Fibroblast of mammary gland (primary cell): Measurements from ENCODE around the gene PRPSAP1.
A peak's percentile ranks its signal among the peaks of the same experiment; 100 is the strongest.

Experiments used
- DNase-seq: peaks from one replicate; pipeline ENCODE4 v3.0.0-alpha.2; 2010; ENCODE audit warnings: low read depth
- H3K4me3 ChIP-seq: 2 replicates; pipeline ENCODE4 v1.5.1; 2011; ENCODE audit warnings: low read depth, mild to moderate bottlenecking, low read length, moderate library complexity; ENCODE audit not compliant: control insufficient read depth
- TF ChIP-seq, protein P1 (sequence below): conservative IDR thresholded peaks from 2 replicates; pipeline ENCODE4 v1.5.1; 2011; ENCODE audit warnings: low read depth, low read length, inconsistent platforms; ENCODE audit not compliant: control insufficient read depth, insufficient read depth

The PRPSAP1 gene

DNA sequence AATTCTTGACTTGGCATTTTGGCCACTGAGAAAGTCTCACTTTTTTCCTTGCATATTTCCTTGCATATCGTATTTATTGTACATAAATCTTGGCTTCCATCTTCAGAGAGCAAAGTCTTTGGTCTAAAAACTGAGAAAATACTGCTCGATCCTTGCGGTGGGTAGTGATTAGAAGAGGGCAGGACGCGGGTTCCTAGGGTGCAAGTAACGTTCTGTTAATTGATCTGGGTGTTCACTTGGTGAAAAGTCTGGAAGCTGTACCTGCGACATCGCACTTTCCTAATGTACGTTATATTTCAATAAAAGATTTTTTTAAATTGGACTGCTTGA lies 89.3 kb downstream of the PRPSAP1 start:
- TF ChIP-seq, protein P1, sequence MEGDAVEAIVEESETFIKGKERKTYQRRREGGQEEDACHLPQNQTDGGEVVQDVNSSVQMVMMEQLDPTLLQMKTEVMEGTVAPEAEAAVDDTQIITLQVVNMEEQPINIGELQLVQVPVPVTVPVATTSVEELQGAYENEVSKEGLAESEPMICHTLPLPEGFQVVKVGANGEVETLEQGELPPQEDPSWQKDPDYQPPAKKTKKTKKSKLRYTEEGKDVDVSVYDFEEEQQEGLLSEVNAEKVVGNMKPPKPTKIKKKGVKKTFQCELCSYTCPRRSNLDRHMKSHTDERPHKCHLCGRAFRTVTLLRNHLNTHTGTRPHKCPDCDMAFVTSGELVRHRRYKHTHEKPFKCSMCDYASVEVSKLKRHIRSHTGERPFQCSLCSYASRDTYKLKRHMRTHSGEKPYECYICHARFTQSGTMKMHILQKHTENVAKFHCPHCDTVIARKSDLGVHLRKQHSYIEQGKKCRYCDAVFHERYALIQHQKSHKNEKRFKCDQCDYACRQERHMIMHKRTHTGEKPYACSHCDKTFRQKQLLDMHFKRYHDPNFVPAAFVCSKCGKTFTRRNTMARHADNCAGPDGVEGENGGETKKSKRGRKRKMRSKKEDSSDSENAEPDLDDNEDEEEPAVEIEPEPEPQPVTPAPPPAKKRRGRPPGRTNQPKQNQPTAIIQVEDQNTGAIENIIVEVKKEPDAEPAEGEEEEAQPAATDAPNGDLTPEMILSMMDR = no peak
- peak overlapping the region; percentile 28 for H3K4me3 ChIP-seq
- no peak for DNase-seq

DNA sequence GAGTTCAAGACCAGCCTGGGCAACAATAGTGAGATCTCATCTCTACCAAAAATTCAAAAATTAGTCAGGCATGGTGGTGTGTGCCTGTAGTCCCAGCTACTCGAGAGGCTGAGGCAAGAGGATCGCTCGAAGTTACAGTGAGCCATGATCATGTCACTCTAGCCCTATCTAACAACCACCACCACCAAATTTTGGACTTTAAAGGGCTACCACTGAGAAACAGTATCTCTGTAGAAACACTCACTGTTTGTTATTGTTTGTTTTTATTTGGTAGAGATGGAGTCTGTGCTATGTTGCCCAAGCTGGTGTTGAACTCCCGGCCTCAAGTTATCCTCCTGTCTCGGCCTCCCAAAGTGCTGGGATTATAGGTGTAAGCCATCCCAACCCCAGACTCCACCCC lies 89.8 kb downstream of the PRPSAP1 start:
- TF ChIP-seq, protein P1 = no peak
- no peak overlapping the region for H3K4me3 ChIP-seq
- no peak for DNase-seq

DNA sequence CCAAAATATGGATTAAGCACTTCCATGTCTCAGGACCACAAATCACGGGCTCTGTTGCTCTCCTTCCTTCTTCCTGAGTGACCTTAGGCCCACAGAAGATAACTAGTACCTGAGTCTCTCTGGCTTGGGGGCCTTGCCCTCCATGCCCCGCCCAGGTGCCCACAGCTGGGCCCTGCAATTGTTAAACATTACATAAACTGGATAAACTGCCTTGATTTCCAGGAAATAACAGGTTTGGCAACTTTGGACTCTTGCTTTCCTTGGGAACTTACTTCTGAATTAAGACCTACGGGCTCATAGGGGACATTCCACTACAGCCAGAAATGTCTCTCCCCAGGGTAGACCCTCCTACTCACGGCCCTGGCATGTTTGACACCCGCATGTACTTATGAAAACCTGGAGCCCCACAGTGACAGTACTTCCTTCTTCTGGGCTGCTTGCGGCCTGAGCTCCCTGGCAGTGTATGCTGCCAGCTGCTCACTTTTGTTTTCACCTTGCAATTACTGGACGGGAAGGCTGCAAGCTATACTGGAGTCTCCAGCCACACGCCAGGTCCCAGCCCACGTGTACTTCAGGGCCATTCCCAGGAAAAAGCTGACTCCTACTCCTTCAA lies 90.9 kb downstream of the PRPSAP1 start:
- TF ChIP-seq, protein P1 = no peak
- DNase-seq = no peak
- no peak overlapping the region for H3K4me3 ChIP-seq

DNA sequence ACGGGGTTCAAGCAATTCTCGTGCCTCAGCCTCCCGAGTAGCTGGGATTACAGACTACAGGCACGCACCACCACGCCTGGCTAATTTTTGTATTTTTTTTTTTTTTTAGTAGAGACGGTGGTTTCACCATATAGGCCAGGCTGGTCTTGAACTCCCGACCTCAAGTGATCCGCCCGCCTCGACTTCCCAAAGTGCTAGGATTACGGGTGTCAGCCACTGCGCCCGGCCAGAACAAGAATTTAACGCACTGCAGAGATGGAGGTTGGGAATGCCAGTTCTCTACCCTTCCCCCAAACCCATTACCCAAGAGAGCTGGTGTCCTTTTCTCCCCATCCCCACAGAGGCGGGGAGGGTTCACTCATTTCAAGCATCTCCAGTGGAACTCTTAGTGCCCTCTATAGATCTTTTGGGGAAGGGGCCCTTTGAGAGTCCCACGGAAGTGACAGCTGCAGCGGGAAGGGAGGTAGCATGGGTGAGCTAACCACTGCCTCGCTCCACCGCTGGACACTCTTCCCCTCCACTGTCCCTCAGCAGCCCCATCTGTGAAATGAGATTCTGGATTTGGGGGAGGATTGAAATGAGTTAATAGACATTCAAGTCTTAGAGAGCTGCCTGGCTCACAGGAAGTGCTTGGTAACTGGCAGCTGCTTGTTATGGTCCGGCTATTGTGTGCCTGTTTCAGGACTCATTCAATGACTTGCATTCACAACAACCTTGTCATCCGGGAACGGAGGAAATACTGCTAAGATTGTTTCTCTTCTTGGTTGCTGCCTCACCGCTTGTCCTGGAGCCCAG lies 92.1 kb downstream of the PRPSAP1 start:
- peak; percentile 35 for DNase-seq
- TF ChIP-seq, protein P1 = no peak

DNA sequence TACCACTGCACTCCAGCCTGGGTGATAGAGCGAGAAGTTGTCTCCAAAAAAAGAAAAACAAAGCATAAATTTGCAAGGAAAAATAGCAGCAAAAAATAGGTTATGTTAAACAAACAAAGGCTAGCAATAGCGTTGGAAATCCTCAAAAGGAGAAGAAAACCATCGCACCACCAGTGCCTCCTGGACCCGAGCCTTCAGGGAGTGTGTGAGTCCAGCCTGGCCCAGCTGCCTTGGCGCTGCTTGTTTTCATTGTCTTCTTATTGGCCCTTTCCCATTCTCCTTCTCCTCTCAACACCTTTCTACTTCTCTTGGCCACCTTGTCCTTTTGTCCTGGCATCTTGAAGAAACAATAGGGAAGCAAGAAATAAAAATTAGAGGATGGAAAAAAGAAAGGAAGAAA lies 93.0 kb downstream of the PRPSAP1 start:
- no peak overlapping the region for H3K4me3 ChIP-seq
- DNase-seq = no peak
- TF ChIP-seq, protein P1 = no peak

More for the DNA sequence above, 92.1 kb downstream of the PRPSAP1 start:
- H3K4me3 ChIP-seq = no peak overlapping the region

DNA sequence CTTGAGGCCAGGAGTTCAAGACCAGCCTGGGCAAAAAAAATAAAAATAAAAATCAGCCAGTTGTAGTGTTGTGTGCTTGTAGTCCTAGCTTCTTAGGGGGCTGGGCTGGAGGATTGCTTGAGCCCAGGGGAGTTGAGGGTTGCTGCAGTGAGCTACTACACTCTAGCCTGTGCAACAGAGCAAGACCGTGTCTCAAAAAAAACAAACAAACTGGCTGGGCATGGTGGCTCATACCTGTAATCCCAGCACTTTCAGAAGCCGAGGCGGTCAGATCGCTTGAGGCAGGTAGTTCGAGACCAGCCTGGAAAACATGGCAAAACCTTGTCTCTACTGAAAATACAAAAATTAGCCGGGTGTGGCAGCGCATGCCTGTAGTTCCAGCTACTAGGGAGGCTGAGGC lies 93.5 kb downstream of the PRPSAP1 start:
- no peak for DNase-seq
- TF ChIP-seq, protein P1 = no peak

More for the DNA sequence above, 93.5 kb downstream of the PRPSAP1 start:
- no peak overlapping the region for H3K4me3 ChIP-seq
